ENCODE measurements around the gene CAMTA1. TPM values are rescaled to one million over a fixed set of nuclear protein-coding genes. Genes with fewer than 3 reads are reported as not detected.

CAMTA1 gene
- total and polyA plus RNA-seq, 9 of the 15 experiments (the other 6 are each of a cell fraction or from before 2014, with no cell fraction given): 43.9 to 161 (median 65.9) TPM

DNA sequence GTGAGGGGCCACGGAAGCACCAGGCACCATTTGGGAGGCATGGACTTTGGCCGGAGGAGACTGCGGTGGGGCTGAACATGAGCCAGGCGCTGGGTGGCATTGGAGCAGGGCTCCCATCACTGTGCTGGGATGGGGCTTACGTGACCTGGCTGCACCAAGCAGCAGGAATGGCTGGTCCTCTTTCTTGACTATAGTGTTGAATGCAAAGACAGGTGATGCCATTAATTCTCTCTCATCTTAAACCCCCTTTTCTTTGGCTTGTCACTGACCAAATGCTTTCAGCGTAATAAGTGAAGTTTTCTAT is 447.9 kb downstream of the CAMTA1 start:
- intact Hi-C loops (cut with micrococcal nuclease): no loop called here
- Histone ChIP-seq H3K4me3 (no peak overlapping the region), H4K20me1 (replicated peaks; ENCODE audit: control insufficient read depth, insufficient read depth, low read length) (peaks cover 15% of the 10 kb centered on the region; the same call in 1 of the 2 replicates), H3K9ac (ENCODE audit: insufficient read depth in 1 of 2, low read depth in 2 of 2, low read length in 2 of 2) (no peak overlapping the region), H3K27me3 (ENCODE audit: control insufficient read depth in 2 of 2, insufficient read depth in 2 of 2, low read length in 2 of 2) (peaks cover 31 to 73% of the 10 kb centered on the region in 2 experiments), H3K36me3 (ENCODE audit: control insufficient read depth, insufficient read depth, low read length) (no peaks in the 10 kb centered on the region), H3K9me3 (replicated peaks; ENCODE audit: control insufficient read depth, insufficient read depth, low read depth, low read length) (no peaks in the 10 kb centered on the region), H3K4me2 (ENCODE audit: insufficient read depth, low read length) (no peak overlapping the region), H3K9me1 (ENCODE audit: control insufficient read depth, insufficient read depth, low read length) (no peaks in the 10 kb centered on the region), H3K4me1 (replicated peaks in 1 of 2; ENCODE audit: control insufficient read depth in 2 of 2, insufficient read depth in 2 of 2, low read length in 2 of 2) (no peaks in the 10 kb centered on the region), H3K79me2 (ENCODE audit: control insufficient read depth, insufficient read depth, low read length) (no peaks in the 10 kb centered on the region), H3K27ac (ENCODE audit: extremely low read depth, low read depth, low read length) (no peak overlapping the region), H2AFZ (ENCODE audit: low read depth, low read length) (no peak overlapping the region)
- ATAC-seq: no peak
- CTCF ChIA-PET (ENCODE audit: low intra/inter-chr PET ratio): no interaction called here
- in situ Hi-C loops (cut with MboI): no loop called here
- POLR2A ChIA-PET: no interaction called here
- BruUV-seq (replicated peaks): no TSS peak
- FAIRE-seq: no peak
- DNase-seq (ENCODE audit: extremely low read depth in 1 of 4, low spot score in 3 of 4): no peak
- 0% methylated on average over 6 of the region's 6 CpGs for WGBS (ENCODE audit: insufficient coverage, low coverage, missing lambda C conversion rate)
- no peak for TF ChIP-seq ZNF644 (tag; IDR thresholded peaks at IDR 0.05; ENCODE audit: low read depth)
- TF ChIP-seq ZKSCAN1 (IDR thresholded peaks at IDR 0.05; ENCODE audit: low read depth, low read length): no peak
- TF ChIP-seq FOXP1 (CRISPR knock-in tag; IDR thresholded peaks at IDR 0.05): no peak
- TF ChIP-seq HDAC8 (tag; IDR thresholded peaks at IDR 0.05): no peak
- no peak for TF ChIP-seq CEBPG (CRISPR knock-in tag; IDR thresholded peaks at IDR 0.05)
- no peak for TF ChIP-seq CEBPG (tag; conservative IDR thresholded peaks at IDR 0.05 in 1 of 2, IDR thresholded peaks at IDR 0.05 in 1 of 2)
- TF ChIP-seq SNIP1 (IDR thresholded peaks at IDR 0.05; ENCODE audit: low read depth): no peak
- TF ChIP-seq HMG20B (CRISPR knock-in tag; IDR thresholded peaks at IDR 0.05): no peak
- TF ChIP-seq ETS1 (conservative IDR thresholded peaks at IDR 0.05; ENCODE audit: control insufficient read depth, low read depth, low read length): no peak
- TF ChIP-seq, protein P1, sequence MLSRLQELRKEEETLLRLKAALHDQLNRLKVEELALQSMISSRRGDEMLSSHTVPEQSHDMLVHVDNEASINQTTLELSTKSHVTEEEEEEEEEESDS (CRISPR knock-in tag; IDR thresholded peaks at IDR 0.05): no peak
- no peak for TF ChIP-seq ZNF592 (IDR thresholded peaks at IDR 0.05)
- TF ChIP-seq, protein P2, sequence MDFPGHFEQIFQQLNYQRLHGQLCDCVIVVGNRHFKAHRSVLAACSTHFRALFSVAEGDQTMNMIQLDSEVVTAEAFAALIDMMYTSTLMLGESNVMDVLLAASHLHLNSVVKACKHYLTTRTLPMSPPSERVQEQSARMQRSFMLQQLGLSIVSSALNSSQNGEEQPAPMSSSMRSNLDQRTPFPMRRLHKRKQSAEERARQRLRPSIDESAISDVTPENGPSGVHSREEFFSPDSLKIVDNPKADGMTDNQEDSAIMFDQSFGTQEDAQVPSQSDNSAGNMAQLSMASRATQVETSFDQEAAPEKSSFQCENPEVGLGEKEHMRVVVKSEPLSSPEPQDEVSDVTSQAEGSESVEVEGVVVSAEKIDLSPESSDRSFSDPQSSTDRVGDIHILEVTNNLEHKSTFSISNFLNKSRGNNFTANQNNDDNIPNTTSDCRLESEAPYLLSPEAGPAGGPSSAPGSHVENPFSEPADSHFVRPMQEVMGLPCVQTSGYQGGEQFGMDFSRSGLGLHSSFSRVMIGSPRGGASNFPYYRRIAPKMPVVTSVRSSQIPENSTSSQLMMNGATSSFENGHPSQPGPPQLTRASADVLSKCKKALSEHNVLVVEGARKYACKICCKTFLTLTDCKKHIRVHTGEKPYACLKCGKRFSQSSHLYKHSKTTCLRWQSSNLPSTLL (IDR thresholded peaks at IDR 0.05): no peak
- no peak for TF ChIP-seq ZNF431 (CRISPR knock-in tag; IDR thresholded peaks at IDR 0.05)
- no peak for TF ChIP-seq OTX1 (CRISPR knock-in tag; IDR thresholded peaks at IDR 0.05)
- no peak for TF ChIP-seq TAF1 (IDR thresholded peaks at IDR 0.05; ENCODE audit: control insufficient read depth, extremely low read depth, insufficient read depth, low read length, severe bottlenecking)
- no peak for TF ChIP-seq ILK (tag; IDR thresholded peaks at IDR 0.05; ENCODE audit: borderline replicate concordance, low read depth)
- TF ChIP-seq SREBF1 (IDR thresholded peaks at IDR 0.05; ENCODE audit: borderline replicate concordance, low read depth, low read length): no peak
